Measurements from ENCODE around the gene MEIOSIN. TPM values are rescaled to one million over a fixed set of nuclear protein-coding genes. Genes with fewer than 3 reads are reported as not detected.
"Not testable (repeated sequence)": the region's sequence is repeated elsewhere in the genome, so short reads cannot be mapped to it uniquely, and the experiment has no call there.

Gene MEIOSIN
- total RNA-seq, 1 donor from 2014 or later: not detected

DNA sequence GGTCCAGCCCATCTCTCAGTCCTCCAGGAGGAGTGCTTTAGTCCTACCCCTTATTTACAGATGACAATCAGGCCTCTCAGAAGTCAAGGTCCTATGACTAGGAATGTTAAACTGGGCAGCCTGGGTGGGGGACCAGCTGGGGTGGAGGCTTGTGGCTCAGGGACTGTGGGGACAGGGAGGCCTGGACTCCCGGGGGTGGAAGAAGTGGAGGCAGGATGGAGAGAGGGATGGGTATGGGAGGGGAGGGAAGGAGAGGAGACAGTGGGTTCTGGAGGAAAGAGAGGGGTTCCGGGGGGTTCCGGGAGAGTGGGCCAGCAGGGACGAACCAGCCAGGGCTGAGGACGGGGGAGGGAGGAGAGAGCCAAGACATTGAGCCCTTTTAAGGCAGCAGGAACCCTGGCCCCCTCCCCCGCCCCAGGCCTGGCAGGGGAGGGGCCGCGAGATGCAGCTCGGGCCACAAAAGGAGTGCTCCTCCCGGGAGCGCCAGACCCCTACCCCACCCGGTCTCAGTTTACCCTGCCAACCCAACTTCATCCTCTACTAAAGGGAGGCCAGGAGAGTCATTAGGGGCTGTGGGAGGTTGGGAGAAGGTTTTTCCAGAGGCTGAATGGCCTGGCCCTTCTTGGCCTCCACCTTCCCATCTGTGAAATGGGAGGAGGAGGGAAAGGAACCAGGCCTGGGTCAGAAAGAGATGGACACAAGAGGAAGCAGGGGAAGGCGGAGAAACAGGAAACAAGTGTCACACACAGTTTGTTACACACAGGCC is 47.4 kb downstream of the MEIOSIN start:
- no peak for DNase-seq

GRCh38 chr19:45781214-45782161 is 48.2 kb downstream of the MEIOSIN start:
- no peak for DNase-seq

DNA sequence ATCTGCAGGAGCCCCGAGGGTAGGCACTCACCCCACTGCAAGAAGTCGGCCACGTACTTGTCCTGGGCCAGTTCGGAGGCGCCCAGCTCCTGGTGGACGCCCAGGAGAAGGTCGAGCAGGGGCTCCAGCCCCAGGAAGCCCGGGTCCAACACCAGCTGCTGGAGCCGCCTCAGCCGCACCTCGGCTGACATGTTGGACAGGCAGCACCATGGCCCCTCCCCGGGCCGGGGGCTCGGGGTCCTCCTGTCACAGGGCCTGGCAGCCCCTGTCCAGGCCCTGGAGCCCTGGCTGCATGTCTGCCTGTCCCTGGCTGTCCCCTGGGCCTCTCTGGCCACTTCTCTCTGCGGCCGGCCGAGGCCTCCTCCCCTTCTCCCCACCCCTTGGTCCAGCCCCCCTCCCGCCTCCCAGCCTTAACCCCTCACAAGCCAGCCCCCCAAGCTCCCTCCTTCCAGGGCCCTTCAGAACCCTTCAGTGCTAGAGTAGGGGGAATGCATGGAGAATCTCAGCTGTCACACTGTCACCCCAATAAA is 49.0 kb downstream of the MEIOSIN start, which contains the start of gene DMPK:
DMPK (minus strand) TSS at position 329 of the 530 bp plus-strand sequence; CDS start at position 191, 138 bp downstream.
- DNase-seq: no peak

DNA sequence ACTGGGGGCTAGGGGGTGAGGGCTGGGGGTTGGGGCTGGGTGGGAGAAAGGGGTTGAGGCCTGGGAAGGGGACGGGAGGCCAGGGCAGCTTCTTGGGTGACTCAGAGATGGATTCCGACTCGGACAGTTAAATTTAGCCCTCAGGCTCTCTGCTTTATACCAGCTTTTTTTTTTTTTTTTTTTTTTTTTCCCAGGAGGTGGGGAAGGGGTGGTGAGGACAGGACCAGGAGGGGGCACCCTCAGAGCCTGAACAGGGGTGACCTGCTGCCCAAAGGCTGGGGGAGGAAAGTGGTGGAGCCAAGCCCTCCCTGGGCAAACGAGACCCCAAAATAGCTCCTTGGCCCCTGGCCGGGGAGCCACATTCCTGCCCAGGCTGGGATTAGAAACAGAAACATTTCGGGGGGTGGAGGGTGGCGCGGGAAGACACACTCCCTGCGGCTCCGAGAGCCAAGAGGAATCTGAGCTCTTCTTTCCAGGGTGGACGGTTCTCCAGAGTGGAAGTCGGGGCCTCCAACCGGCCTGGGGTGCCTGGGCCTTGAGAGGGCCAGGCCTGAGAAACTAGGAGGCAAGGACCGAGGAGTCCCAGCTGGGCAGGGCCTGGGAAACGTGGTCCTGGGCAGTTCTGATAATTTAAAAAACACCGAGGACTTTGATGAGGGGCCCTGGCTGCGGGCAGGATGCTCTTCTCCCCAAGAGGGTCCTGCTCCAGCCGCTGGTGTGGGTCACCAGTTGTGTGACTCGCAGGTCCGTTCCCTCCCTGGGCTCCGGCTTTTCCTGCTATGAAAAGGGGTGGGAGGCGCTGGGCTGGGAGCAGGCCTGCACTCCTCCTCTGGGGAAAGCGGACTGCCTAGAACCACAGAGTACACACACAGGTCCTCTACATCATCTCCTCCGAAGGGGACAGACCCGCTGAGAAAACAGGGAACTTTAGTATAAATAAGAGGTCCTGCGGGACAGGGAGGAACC is 49.9 kb downstream of the MEIOSIN start:
- DNase-seq: no peak

DNA sequence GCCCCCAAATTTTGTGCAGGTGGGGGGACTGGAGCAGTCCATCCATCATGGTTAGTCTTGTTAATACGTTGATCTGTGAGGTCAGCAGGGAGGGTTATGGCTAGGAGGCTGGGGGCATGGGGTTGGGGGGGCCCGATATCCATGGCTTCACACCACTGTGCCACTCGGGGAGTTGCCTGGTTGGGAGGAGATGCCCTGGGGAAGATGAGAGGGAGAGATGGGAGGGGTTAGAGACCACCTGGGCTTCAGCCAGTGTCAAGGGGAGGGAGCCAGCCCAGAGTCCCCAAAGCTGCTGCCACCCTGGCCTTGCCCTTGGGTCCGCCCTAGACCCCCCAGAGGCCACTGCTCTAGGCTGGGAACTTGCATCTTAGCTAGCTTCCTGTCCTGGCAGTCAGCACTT is 50.9 kb downstream of the MEIOSIN start:
- DNase-seq: no peak

DNA sequence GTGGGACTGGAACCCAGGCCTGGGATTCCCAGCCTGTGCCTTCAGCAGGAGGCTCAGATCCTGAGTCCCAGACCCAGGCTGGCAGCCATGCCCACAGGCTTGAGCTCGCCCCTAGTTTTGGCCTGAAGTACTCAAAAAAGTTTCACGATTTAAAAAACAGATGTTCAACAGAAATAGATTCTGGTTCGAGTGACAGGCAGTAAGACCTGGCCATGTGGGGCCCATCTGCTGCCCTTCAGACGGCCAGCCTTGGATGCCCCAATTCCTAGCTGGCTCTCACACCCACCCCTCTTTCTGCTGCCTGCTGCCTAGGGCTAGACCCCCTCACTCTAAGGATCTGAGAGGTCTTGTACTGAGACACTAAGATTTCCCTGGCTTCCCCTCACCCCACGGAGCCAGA is 51.9 kb downstream of the MEIOSIN start:
- no peak for DNase-seq

GRCh38 chr19:45785781-45786532 is 52.7 kb downstream of the MEIOSIN start:
- no peak for DNase-seq

DNA sequence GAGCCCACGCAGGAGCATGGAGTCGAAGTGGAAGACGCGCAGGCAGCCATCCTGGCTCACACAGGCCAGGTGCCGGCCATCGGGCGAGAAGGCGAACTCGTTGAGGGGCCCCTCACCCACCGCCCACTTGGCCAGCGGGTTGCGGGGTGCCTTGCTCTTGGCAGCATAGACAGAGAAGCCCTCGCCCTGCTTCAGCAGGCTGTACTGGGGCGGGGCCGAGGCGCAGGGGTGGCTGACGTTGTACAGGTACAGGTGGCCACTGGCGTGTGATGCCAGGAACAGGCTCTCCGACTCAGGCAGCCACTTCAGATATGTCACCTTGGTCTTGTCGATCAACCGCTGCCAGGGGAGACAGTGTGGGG is 53.3 kb downstream of the MEIOSIN start:
- DNase-seq: no peak

DNA sequence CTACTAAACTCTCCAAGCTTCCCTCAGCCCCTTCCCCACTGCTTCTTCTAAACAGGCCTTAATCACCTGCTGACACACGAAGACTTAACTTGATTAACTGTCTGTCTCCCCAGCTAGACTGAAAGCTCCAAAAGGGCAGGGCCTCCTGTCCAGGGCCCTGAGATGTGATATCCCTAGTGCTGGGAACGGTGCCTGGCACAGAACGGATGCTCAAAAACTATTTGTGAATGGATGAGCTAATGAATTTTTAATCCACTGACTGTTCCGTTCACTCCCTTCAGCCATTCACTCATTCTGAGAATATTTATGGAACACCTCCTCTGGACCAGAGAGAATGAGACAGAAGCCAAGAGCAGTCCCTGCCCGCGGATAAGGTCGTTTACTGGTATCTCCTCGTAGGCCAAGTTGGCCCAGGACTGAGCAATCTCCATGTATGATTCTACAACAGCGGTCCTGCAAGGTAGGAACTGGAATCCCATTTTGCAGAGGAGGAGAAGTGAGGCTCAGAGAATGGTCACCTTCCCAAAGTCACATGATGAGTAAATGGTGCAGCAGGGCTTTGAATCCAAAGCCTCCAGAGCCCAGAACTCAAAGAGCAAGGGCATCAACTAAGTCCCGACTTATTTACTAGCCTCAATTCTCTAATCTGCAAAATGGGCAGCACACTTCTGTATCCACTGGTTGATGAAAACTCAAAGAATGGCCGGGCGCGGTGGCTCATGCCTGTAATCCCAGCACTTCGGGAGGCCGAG is 56.0 kb downstream of the MEIOSIN start:
- DNase-seq: no peak

GRCh38 chr19:45790942-45791341 is 57.7 kb downstream of the MEIOSIN start:
- no peak for DNase-seq

GRCh38 chr19:45791744-45792469 is 58.7 kb downstream of the MEIOSIN start:
- DNase-seq: no peak

DNA sequence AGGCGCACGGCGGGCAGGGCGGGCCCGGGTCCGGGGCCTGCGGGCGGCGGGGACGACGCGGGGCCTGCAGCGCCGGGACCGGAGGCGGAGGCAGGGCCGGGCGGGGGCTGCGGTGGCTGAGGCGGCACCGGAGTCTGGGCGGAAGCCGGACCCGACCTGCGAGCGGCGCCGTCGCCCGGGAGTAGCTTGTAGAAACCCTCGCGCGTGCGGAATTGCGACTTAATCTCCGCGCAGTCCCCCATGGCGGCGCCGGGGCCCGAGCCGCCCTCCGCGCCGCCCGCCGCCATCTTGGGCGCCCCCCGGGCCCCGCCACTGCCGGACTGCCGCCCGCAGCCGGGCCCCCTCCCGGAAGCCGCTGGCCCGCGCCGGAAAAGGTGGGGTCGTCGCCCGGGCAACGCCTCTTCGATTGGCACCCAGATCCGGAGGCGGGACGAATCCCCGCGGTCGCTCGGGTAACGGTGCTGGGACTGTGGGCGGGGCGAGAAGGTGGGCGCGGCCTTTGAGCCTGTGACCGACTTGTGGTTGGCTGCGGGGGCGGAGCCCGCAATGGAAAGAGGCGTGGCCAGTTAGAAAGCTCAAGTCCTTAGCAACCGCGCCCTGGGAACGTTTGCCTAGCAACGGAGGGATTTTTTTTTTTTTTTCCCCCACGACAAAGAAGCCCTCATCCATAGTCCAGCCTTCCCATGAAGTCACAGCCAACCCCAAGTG is 59.4 kb downstream of the MEIOSIN start, which contains the start of gene DMWD:
DMWD (minus strand) TSS at position 376 of the 708 bp plus-strand sequence; CDS start at position 287, 89 bp downstream.
- peak; percentile 99 for DNase-seq

- no peak for DNase-seq
These were observed 59.9 kb downstream of the MEIOSIN start for GRCh38 chr19:45793178-45793564.

DNA sequence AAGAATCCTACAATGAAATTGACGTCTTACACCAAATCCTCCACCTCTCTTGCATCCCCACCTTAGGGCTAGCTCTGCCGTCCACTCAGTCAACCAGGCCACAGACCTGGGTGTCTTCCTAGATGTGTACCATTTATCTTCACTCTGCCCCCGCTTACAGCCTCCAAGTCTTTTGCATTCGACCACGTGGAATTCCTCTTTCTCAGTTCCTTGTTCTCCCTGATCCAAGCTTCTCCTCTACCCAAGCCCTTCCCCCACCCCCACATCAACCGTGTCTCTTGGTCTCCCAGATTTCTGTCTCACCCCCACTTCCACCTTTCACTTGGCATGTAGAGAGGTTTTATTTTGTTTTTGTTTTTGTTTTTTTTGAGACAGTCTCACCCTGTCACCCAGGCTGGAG is 60.6 kb downstream of the MEIOSIN start:
- no peak for DNase-seq

GRCh38 chr19:45794627-45795026 is 61.4 kb downstream of the MEIOSIN start:
- DNase-seq: no peak

DNA sequence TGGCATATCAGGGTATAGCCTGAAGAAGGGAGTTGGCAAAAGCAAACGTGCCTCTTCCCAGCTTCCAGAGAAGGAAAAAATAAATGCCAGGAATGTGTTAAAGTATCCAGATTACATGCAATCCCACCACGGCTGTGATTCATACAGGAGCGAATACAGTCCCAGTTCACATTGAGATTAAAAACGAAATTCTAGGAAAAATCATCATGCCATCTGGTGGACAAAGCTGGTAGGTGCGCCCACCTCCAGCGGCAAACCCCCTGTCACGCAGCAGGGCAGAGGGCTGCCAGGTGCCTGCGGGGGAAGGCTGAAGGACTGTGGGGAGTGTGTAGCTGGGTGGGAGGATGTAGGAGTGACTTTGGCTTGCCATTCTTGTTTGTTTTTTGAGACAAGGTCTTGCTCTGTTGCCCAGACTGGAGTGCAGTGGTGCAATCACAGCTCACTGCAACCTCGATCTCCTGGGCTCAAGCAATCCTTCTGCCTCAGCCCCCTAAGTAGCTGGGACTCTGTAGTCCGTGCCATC is 65.8 kb downstream of the MEIOSIN start:
- peak; percentile 17 for DNase-seq

GRCh38 chr19:45799541-45799940 is 66.3 kb downstream of the MEIOSIN start:
- DNase-seq: not testable (repeated sequence)

GRCh38 chr19:45800070-45800553 is 66.9 kb downstream of the MEIOSIN start:
- no peak for DNase-seq
